GM23338 (cell line): Measurements from ENCODE around the gene TSPO2.

ENCODE experiments used
- EZH2 ChIP-seq: fragments of 200-600 bp; sonication (generic); IDR thresholded peaks from one replicate; pipeline ENCODE4 v1.8.0; 2017; ENCODE audit warnings: antibody characterized with exemption, mild to moderate bottlenecking, low read depth; ENCODE audit not compliant: unreplicated experiment
- TF ChIP-seq, protein P1 (sequence below), 2 experiments: fragments of 200-600 bp in 1 of 2; sonication (generic) in 1 of 2; conservative IDR thresholded peaks; 2 replicates each; pipeline versions ENCODE4 v1.5.1 to v1.6.1; 2016 to 2017; ENCODE audit warnings: antibody characterized with exemption in 2 of 2, low read depth in 2 of 2, mild to moderate bottlenecking in 2 of 2, moderate library complexity in 1 of 2

DNA sequence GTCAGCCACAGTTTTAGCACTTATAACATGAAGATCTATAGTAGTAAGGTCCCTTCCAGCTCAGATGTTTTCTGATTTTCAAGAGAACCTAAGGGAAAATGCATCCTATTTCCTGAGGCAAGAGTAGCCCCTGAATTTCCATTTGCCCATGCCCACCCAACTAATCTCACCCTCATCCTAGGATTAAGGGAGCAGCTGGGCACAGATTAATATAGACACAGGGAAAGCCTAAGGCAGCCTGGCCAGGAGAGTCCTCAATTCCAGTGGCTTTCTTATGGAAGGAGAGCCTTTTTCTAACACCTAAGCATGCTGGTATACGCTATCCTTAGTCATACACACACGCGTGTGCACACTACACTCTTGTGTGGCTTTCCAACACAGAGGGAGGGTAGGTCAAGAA is 12.2 kb downstream of the TSPO2 start:
- TF ChIP-seq, protein P1, sequence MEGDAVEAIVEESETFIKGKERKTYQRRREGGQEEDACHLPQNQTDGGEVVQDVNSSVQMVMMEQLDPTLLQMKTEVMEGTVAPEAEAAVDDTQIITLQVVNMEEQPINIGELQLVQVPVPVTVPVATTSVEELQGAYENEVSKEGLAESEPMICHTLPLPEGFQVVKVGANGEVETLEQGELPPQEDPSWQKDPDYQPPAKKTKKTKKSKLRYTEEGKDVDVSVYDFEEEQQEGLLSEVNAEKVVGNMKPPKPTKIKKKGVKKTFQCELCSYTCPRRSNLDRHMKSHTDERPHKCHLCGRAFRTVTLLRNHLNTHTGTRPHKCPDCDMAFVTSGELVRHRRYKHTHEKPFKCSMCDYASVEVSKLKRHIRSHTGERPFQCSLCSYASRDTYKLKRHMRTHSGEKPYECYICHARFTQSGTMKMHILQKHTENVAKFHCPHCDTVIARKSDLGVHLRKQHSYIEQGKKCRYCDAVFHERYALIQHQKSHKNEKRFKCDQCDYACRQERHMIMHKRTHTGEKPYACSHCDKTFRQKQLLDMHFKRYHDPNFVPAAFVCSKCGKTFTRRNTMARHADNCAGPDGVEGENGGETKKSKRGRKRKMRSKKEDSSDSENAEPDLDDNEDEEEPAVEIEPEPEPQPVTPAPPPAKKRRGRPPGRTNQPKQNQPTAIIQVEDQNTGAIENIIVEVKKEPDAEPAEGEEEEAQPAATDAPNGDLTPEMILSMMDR (conservative IDR thresholded peaks at IDR 0.05; ENCODE audit: low read depth in 2 of 2): no peak
- no peak for TF ChIP-seq EZH2
